DOHH2 (cell line): ENCODE measurements around the gene PCDHGA7.
A peak's percentile ranks its signal among the peaks of the same experiment; 100 is the strongest.

ENCODE experiments used
- EZH2phosphoT487 ChIP-seq: fragments of 200-600 bp; sonication (generic); IDR thresholded peaks from 2 replicates; pipeline ENCODE4 v1.6.1; 2017; ENCODE audit warnings: borderline replicate concordance, mild to moderate bottlenecking, antibody characterized with exemption, low read length, moderate library complexity, mixed read lengths
- TF ChIP-seq, protein P1 (sequence below): fragments of 200-600 bp; sonication (generic); IDR thresholded peaks from one replicate; pipeline ENCODE4 v1.5.1; 2014; ENCODE audit warnings: antibody characterized with exemption, mild to moderate bottlenecking, low read depth, low read length; ENCODE audit not compliant: poor library complexity, severe bottlenecking

DNA sequence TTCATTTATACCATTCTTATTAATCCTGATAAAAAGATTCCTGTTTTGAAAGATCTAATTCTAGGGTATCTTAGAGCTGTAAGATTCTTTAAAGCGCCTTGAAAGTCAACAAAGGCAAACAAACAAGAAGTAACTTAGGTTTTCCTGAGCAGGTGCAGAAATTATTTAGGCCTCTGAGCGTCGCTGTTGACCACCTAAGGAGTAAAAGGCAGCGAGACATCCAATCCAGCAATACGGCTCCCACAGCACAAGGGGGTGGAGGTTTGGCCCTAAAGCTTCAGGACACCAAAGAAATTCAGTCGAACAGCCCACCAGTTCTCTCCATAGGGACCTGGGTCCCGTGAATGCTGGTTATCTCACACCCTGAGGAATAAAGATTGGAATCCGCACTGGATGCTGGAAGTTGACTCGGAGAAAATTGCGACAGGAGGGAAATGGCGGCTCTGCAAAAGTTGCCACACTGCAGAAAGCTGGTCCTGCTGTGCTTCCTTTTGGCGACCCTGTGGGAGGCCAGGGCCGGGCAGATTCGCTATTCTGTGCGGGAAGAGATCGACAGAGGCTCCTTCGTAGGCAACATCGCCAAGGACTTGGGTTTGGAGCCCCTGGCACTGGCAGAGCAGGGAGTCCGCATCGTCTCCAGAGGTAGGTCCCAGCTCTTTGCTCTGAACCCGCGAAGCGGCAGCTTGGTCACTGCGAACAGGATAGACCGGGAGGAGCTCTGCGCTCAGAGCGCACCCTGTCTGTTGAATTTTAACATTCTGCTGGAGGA is 43.8 kb upstream of the PCDHGA7 start, which contains the start of gene PCDHGA2:
- TF ChIP-seq, protein P1, sequence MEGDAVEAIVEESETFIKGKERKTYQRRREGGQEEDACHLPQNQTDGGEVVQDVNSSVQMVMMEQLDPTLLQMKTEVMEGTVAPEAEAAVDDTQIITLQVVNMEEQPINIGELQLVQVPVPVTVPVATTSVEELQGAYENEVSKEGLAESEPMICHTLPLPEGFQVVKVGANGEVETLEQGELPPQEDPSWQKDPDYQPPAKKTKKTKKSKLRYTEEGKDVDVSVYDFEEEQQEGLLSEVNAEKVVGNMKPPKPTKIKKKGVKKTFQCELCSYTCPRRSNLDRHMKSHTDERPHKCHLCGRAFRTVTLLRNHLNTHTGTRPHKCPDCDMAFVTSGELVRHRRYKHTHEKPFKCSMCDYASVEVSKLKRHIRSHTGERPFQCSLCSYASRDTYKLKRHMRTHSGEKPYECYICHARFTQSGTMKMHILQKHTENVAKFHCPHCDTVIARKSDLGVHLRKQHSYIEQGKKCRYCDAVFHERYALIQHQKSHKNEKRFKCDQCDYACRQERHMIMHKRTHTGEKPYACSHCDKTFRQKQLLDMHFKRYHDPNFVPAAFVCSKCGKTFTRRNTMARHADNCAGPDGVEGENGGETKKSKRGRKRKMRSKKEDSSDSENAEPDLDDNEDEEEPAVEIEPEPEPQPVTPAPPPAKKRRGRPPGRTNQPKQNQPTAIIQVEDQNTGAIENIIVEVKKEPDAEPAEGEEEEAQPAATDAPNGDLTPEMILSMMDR = peak; percentile 61
- no peak for TF ChIP-seq EZH2phosphoT487
